ENCODE measurements around the gene TMC3.
"Not testable (repeated sequence)": the region's sequence is repeated elsewhere in the genome, so short reads cannot be mapped to it uniquely, and the experiment has no call there.

The TMC3 gene

DNA sequence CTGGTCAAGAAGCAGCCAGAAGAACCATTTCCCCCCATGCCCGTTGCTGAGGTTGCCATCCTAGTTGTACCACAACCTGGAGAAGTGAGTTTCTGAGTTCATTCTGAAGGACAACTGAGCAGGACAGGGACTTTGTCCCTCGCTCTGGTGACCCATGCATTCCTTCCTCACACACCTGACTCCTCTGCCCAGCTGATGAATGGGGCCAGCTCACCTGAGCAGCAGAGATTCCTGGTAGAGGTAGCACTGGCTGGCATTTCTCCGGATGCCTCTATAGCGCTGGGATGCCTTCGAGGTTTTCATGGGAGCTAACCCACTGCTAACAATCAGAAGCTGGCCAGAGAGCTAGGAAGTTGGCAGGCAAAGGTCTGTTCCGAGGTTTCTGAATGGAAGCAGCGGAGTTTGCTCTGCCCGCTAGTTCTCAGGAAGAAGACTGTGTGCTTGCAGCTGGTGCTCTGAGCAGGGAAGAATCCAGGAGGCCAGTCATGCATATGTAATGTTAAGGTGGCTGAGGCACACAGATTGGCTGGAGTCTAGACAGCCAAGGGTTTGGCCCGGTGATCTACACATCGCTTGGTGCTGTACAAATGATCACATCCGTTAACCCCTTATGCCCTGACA, at the start of gene TMC3:
Gene TMC3 (minus strand): TSS at position 439 of the 621 bp plus-strand sequence. CDS start 136 bp downstream, at position 303.
- no peak within 1 kb of the TSS for H3K4me3 Mint-ChIP-seq
- H3K9me3 Mint-ChIP-seq = no peaks in the 10 kb centered on the region
- H3K36me3 Mint-ChIP-seq = peaks cover 2% of the 10 kb centered on the region
- no peaks in the 10 kb centered on the region for H3K4me1 Mint-ChIP-seq
- no peaks in the 10 kb centered on the region for H3K27me3 Mint-ChIP-seq
- no peak within 1 kb of the TSS for H3K27ac Mint-ChIP-seq

GRCh38 chr15:81421461-81421860, 47.4 kb upstream of the TMC3 start:
- Mint-ChIP-seq H3K4me1 (no peaks in the 10 kb centered on the region), H3K4me3 (no peak overlapping the region), H3K36me3 (no peaks in the 10 kb centered on the region), H3K27me3 (no peaks in the 10 kb centered on the region), H3K9me3 (no peaks in the 10 kb centered on the region), H3K27ac (no peak overlapping the region)

DNA sequence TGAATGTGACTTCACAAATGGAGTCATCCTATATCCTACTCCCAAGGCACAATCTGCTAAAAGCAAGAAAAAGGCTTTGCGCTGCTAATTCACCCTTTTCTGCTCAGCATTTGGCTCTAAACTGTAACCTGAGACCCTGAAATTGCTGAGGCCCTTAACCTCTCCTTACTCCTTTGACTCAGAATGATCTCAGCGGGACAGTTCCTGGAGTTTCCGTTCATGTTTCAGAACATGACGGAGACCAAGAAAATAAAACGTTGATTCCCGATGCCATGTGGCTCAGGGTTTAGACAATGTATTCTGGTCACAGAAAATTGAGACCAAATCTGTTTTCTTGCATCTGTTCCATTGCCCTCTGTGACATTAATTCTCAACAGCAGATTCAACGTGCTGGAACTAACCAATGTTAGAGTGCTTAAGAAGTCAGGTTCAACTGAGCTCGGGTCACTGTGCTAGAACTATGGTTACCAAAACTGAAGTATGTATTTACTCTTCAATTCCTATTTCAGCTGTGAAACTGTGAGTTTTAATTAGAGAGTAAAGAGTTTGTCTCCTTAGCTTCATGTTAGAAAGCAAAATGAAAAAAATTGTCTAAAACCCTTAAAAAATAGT, 45.4 kb upstream of the TMC3 start:
- no peaks in the 10 kb centered on the region for H3K27me3 Mint-ChIP-seq
- H3K9me3 Mint-ChIP-seq = no peaks in the 10 kb centered on the region
- peaks cover 8% of the 10 kb centered on the region for H3K4me1 Mint-ChIP-seq
- H3K36me3 Mint-ChIP-seq = no peaks in the 10 kb centered on the region
- no peak overlapping the region for H3K27ac Mint-ChIP-seq
- no peak overlapping the region for H3K4me3 Mint-ChIP-seq

- Mint-ChIP-seq H3K36me3 (no peaks in the 10 kb centered on the region), H3K27ac (no peak overlapping the region), H3K27me3 (no peaks in the 10 kb centered on the region), H3K4me1 (peaks cover 12% of the 10 kb centered on the region), H3K9me3 (no peaks in the 10 kb centered on the region), H3K4me3 (no peak overlapping the region)
Measured at GRCh38 chr15:81418891-81419290, 44.9 kb upstream of the TMC3 start.

DNA sequence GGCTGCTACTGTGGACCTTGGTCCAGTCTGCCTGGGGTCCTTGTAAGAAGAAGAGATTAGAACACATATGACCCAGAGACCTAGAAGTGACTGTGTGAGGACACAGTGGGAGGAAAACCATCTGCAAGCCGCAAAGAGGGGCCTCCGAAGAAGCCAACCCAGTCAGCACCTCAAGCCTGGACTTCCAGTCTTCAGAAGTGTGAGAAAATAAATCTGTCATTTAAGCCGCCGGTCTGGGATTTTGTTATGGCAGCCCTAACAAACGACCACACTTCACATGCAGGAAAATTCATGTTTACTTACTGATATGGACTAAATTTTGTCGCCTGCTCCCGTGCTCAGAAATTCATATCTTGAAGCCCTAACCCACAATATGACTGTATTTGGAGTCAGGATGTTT, 44.4 kb upstream of the TMC3 start:
- Mint-ChIP-seq H3K27me3 (no peaks in the 10 kb centered on the region), H3K4me1 (peaks cover 12% of the 10 kb centered on the region), H3K27ac (no peak overlapping the region), H3K36me3 (no peaks in the 10 kb centered on the region), H3K9me3 (no peaks in the 10 kb centered on the region), H3K4me3 (no peak overlapping the region)

- not testable (repeated sequence) for H3K9me3 Mint-ChIP-seq, H3K36me3 Mint-ChIP-seq, H3K27ac Mint-ChIP-seq, H3K27me3 Mint-ChIP-seq
- Mint-ChIP-seq H3K4me1 (peaks cover 19% of the 10 kb centered on the region), H3K4me3 (peak overlapping the region; percentile 43)
Measured at GRCh38 chr15:81414274-81414968, 40.4 kb upstream of the TMC3 start.

GRCh38 chr15:81413851-81414250, 39.8 kb upstream of the TMC3 start:
- Mint-ChIP-seq H3K9me3 (no peaks in the 10 kb centered on the region), H3K36me3 (no peaks in the 10 kb centered on the region), H3K27ac (no peak overlapping the region), H3K4me3 (no peak overlapping the region), H3K27me3 (no peaks in the 10 kb centered on the region), H3K4me1 (peaks cover 19% of the 10 kb centered on the region)

- Mint-ChIP-seq H3K9me3 (no peaks in the 10 kb centered on the region), H3K36me3 (no peaks in the 10 kb centered on the region), H3K27me3 (peaks cover 2% of the 10 kb centered on the region), H3K27ac (no peak overlapping the region), H3K4me1 (peaks cover 19% of the 10 kb centered on the region), H3K4me3 (no peak overlapping the region)
Measured at GRCh38 chr15:81411969-81412633, 38.1 kb upstream of the TMC3 start.

DNA sequence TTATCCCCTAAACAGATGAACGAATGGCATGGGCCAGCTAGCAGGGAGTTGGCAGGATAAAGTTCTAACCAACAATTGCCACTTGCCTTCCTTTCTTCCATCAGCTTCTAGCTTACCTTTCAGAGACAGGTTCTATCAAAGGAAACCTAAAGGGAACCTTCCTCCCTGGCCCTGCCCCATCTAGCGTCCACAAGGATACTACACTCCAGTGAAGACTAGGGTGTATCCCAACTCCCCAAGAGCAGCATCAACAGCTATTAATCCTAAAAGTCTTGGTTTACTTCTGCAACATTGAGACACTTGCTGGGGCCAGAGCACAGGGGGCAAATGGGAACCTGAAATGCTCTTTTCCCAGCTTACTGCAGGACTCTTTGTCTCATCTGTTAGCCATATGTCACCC, 37.0 kb upstream of the TMC3 start:
- Mint-ChIP-seq H3K4me3 (no peak overlapping the region), H3K36me3 (no peaks in the 10 kb centered on the region), H3K4me1 (peaks cover 19% of the 10 kb centered on the region), H3K9me3 (no peaks in the 10 kb centered on the region), H3K27me3 (peaks cover 2% of the 10 kb centered on the region), H3K27ac (no peak overlapping the region)

DNA sequence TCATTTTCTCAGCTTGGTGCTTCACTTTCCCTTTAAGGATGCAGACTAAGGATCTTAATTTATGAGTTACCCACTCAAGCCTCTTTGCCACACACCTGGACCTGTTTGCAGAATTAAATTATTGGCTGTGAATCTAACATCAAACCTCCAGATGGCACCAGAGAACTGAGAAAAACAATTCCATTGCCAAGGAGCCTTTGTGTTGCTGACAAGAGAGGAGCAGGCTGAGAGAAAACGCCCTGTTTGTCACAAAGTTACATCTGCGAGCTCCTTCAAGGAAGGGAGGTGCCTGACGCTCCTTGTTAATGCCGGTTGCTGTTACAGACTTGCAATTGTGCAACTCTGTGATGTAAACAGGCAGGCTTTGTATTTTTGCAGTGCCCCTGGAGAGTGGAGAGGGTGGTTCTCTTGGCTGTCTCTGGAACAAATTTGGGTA, 36.3 kb upstream of the TMC3 start:
- Mint-ChIP-seq H3K27me3 (peaks cover 2% of the 10 kb centered on the region), H3K36me3 (no peaks in the 10 kb centered on the region), H3K4me3 (no peak overlapping the region), H3K27ac (no peak overlapping the region), H3K4me1 (peaks cover 16% of the 10 kb centered on the region), H3K9me3 (no peaks in the 10 kb centered on the region)

DNA sequence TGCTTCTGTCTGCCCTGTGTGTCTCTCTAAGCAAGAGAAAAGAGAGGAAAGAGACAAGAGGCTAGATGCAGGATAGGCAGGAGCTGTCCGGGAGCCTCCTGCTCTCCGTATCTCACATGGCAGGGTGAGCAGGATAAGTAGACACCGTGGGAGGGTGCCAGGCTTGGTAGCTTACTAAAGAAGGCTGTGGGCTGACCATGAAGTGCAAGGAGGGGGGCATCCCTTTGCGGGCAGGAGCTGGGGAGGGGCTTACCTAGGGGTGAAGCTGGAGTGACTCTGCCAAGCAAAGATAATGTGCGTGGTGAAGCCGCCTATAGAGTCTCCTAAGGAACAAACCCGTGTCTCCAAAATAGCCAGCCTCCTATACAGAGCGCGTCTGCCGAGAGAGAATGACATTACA, 33.7 kb upstream of the TMC3 start:
- no peak overlapping the region for H3K27ac Mint-ChIP-seq

DNA sequence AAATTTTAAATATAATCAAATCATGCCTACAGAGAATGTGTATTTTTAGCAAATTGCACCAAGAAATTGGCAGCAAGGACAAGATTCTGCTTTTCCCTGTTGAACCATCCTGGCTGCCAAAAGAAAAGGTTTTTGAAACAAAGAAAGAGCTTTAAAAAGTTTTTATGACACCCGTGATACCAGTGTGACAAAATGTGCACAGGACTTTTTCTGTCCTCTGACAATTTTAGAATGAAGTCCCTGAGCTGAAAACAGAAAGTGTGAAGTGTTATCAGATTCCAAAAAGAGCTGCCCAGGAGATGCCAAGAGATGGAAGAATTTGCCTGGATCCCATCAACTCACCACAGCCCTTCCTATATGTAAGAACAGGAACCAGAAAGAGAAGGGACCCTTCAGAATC, 33.2 kb upstream of the TMC3 start:
- H3K36me3 Mint-ChIP-seq = no peaks in the 10 kb centered on the region
- H3K4me3 Mint-ChIP-seq = no peak overlapping the region
- H3K27ac Mint-ChIP-seq = no peak overlapping the region
- peaks cover 2% of the 10 kb centered on the region for H3K27me3 Mint-ChIP-seq
- H3K4me1 Mint-ChIP-seq = peaks cover 7% of the 10 kb centered on the region
- H3K9me3 Mint-ChIP-seq = no peaks in the 10 kb centered on the region

More for the DNA sequence above, 33.7 kb upstream of the TMC3 start:
- H3K9me3 Mint-ChIP-seq = no peaks in the 10 kb centered on the region
- H3K36me3 Mint-ChIP-seq = no peaks in the 10 kb centered on the region
- peaks cover 7% of the 10 kb centered on the region for H3K4me1 Mint-ChIP-seq
- H3K27me3 Mint-ChIP-seq = peaks cover 2% of the 10 kb centered on the region
- H3K4me3 Mint-ChIP-seq = no peak overlapping the region

- H3K27ac Mint-ChIP-seq = peak overlapping the region; percentile 46
- no peaks in the 10 kb centered on the region for H3K27me3 Mint-ChIP-seq
- no peaks in the 10 kb centered on the region for H3K9me3 Mint-ChIP-seq
- H3K36me3 Mint-ChIP-seq = no peaks in the 10 kb centered on the region
- peaks cover 7% of the 10 kb centered on the region for H3K4me1 Mint-ChIP-seq
- no peak overlapping the region for H3K4me3 Mint-ChIP-seq
Measured at GRCh38 chr15:81400640-81401236, 26.7 kb upstream of the TMC3 start.

GRCh38 chr15:81398910-81399551, 25.0 kb upstream of the TMC3 start:
- Mint-ChIP-seq H3K4me3 (no peak overlapping the region), H3K4me1 (peaks cover 7% of the 10 kb centered on the region), H3K9me3 (no peaks in the 10 kb centered on the region), H3K27ac (no peak overlapping the region), H3K36me3 (no peaks in the 10 kb centered on the region), H3K27me3 (no peaks in the 10 kb centered on the region)

GRCh38 chr15:81398456-81398855, 24.4 kb upstream of the TMC3 start:
- H3K9me3 Mint-ChIP-seq = no peaks in the 10 kb centered on the region
- H3K27me3 Mint-ChIP-seq = no peaks in the 10 kb centered on the region
- H3K36me3 Mint-ChIP-seq = no peaks in the 10 kb centered on the region
- H3K4me3 Mint-ChIP-seq = no peak overlapping the region
- peaks cover 7% of the 10 kb centered on the region for H3K4me1 Mint-ChIP-seq
- no peak overlapping the region for H3K27ac Mint-ChIP-seq

Measured in activated naive CD4-positive, alpha-beta T cell treated with anti-CD3 and anti-CD28 coated beads, Interleukin-2, amount 50 U/mL, for 24 hours (primary cell).